Keratinocyte (primary cell): Measurements from ENCODE around the gene SFN. TPM values are rescaled to one million over a fixed set of nuclear protein-coding genes. Genes with fewer than 3 reads are reported as not detected.
A peak's percentile ranks its signal among the peaks of the same experiment; 100 is the strongest.

ENCODE experiments used
- DNase-seq: peaks from one replicate; pipeline ENCODE4 v3.0.0-alpha.2; 2011; ENCODE audit warnings: low read depth, missing footprints, low spot score
- FAIRE-seq: peaks from 2 replicates; lab custom pipeline; 2011; peaks lifted over from hg19 to GRCh38; lab: Jason Lieb, UNC
- H2AFZ ChIP-seq: 2 replicates; pipeline ENCODE4 v1.6.0; 2012; ENCODE audit warnings: low read length, control low read depth, inconsistent platforms; ENCODE audit not compliant: control insufficient read depth
- H3K27ac ChIP-seq: 2 replicates; pipeline ENCODE4 v1.5.1; 2011; ENCODE audit warnings: low read length; ENCODE audit not compliant: control insufficient read depth, insufficient read depth
- H3K27me3 ChIP-seq: 3 replicates; pipeline ENCODE4 v1.6.0; 2011; ENCODE audit warnings: low read length; ENCODE audit not compliant: control insufficient read depth, insufficient read depth; ENCODE audit errors: extremely low read depth
- H3K36me3 ChIP-seq, 2 experiments: 2 replicates in 1 of 2; 3 replicates in 1 of 2; pipeline ENCODE4 v1.5.1; 2011; ENCODE audit warnings: low read length in 2 of 2, mild to moderate bottlenecking in 1 of 2; ENCODE audit not compliant: control insufficient read depth in 2 of 2, insufficient read depth in 2 of 2; ENCODE audit errors: extremely low read depth in 1 of 2
- H3K4me1 ChIP-seq: 3 replicates; pipeline ENCODE4 v1.5.1; 2011; ENCODE audit warnings: low read length; ENCODE audit not compliant: control insufficient read depth, insufficient read depth; ENCODE audit errors: extremely low read depth
- H3K4me2 ChIP-seq: 3 replicates; pipeline ENCODE4 v1.6.0; 2011; ENCODE audit warnings: low read depth, low read length; ENCODE audit not compliant: control insufficient read depth, insufficient read depth; ENCODE audit errors: extremely low read depth
- H3K4me3 ChIP-seq, 3 experiments: fragments of 200-600 bp in 1 of 3; sonication (generic) in 1 of 3; 2 replicates in 2 of 3; 3 replicates in 1 of 3; pipeline ENCODE4 v1.5.1; 2011 to 2016; ENCODE audit warnings: low read length in 3 of 3, mild to moderate bottlenecking in 3 of 3, control low read depth in 2 of 3, inconsistent platforms in 1 of 3, low read depth in 1 of 3, mixed read lengths in 1 of 3, mixed run types in 1 of 3, moderate library complexity in 1 of 3; ENCODE audit not compliant: control insufficient read depth in 2 of 3, insufficient read depth in 2 of 3; ENCODE audit errors: extremely low read depth in 1 of 3
- H3K79me2 ChIP-seq: 2 replicates; pipeline ENCODE4 v1.6.0; 2012; ENCODE audit warnings: low read length; ENCODE audit not compliant: control insufficient read depth, insufficient read depth
- H3K9ac ChIP-seq: 3 replicates; pipeline ENCODE4 v1.6.0; 2011; ENCODE audit warnings: low read length; ENCODE audit not compliant: control insufficient read depth, insufficient read depth; ENCODE audit errors: extremely low read depth
- H3K9me1 ChIP-seq: 3 replicates; pipeline ENCODE4 v1.6.0; 2011; ENCODE audit warnings: low read length; ENCODE audit not compliant: control insufficient read depth, insufficient read depth; ENCODE audit errors: extremely low read depth
- H3K9me3 ChIP-seq: 2 replicates; pipeline ENCODE4 v1.5.1; 2012; ENCODE audit warnings: low read depth, low read length; ENCODE audit not compliant: control insufficient read depth
- H4K20me1 ChIP-seq: 3 replicates; pipeline ENCODE4 v1.6.0; 2011; ENCODE audit warnings: low read length; ENCODE audit not compliant: control insufficient read depth, insufficient read depth; ENCODE audit errors: extremely low read depth
- EZH2 ChIP-seq: IDR thresholded peaks from one replicate; pipeline ENCODE4 v1.6.1; 2012; ENCODE audit warnings: inconsistent platforms, mild to moderate bottlenecking, low read length, moderate library complexity
- dilution Hi-C: fragments of 300-500 bp; cut with MboI; formaldehyde crosslinking; loops from one replicate; pipeline ENCODE4 v1.7.0; 2020; ENCODE audit warnings: low sequenced_read_pairs; ENCODE audit not compliant: extremely low pct_ligation_motif_present
- polyA plus RNA-seq, 5 experiments: library from polyadenylated mRNA; depleted of rRNA in 3 of 5; stranded (reverse) in 3 of 5; stranded (forward) in 1 of 5; unstranded in 1 of 5; fragments of >200 nt; gene quantifications; 1 replicate in 1 of 5; 2 replicates in 3 of 5; 3 replicates in 1 of 5; pipeline versions ENCODE4 v1.2.1 to v1.2.3, GENCODE V29; 2011 to 2012; ENCODE audit warnings: missing spikeins in 2 of 5, low read depth in 1 of 5, low replicate concordance in 1 of 5
- TF ChIP-seq, protein P1 (sequence below), 3 experiments: IDR thresholded peaks in 1 of 3; conservative IDR thresholded peaks in 1 of 3; optimal IDR thresholded peaks in 1 of 3; 2 replicates in 2 of 3; 3 replicates in 1 of 3; pipeline versions ENCODE3 to v1.5.1; 2011; ENCODE audit warnings: low read length in 3 of 3, mild to moderate bottlenecking in 3 of 3, moderate library complexity in 2 of 3, control low read depth in 1 of 3, inconsistent platforms in 1 of 3; ENCODE audit not compliant: insufficient read depth in 2 of 3; ENCODE audit errors: extremely low read depth in 1 of 3

The SFN gene
- polyA plus RNA-seq, 1 donor (not counting 4 experiments of a cell fraction or from before 2014, with no cell fraction given), result 1,394 TPM

DNA sequence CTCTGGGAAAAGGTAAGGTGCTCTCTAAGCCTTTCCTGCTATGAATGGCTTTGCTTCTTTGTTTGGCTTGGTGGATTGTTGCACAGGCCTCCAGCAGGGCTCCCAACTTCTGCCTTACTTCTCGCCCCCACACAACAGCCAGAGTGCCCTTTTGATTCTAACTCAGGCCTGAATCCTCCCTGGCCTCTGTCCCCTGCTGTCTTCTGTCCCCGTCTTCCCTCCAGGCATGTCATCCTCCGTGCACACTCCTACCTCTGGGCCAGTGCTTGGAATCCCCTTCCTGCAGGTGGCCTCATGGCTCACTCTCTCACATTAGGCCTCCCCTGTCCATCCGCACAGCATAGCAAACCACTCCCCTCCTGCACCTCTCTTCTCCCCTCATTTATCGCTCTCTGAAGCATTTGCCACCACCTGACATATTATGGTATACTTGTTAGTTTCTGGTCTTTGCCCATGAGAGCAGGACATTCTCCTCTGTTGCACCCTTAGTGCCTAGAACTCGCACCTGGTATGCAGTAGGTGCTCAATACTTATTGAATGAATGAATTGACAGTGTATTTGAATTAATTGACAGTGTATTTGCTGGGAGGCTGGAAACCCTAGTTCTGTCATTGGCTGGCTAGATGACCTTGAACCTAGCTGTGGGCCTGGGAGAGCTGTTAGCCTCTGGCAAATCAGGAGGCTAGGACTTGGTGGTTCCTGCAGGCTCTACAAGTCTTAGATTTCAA, 33.6 kb upstream of the SFN start:
- FAIRE-seq, result peak; percentile 29
- Histone ChIP-seq H3K4me2 (no peak overlapping the region), H3K79me2 (peaks cover 43% of the 10 kb centered on the region), H3K9me3 (no peaks in the 10 kb centered on the region), H4K20me1 (no peaks in the 10 kb centered on the region), H3K36me3 (peaks cover 12 to 32% of the 10 kb centered on the region in 2 experiments), H3K27ac (no peak overlapping the region), H3K4me3 (no peak overlapping the region), H2AFZ (no peak overlapping the region), H3K9ac (no peak overlapping the region), H3K27me3 (no peaks in the 10 kb centered on the region), H3K9me1 (peaks cover 4% of the 10 kb centered on the region), H3K4me1 (peaks cover 30% of the 10 kb centered on the region)
- dilution Hi-C loops, result no loop called here
- DNase-seq, result no peak
- TF ChIP-seq EZH2, result no peak
- TF ChIP-seq, protein P1, sequence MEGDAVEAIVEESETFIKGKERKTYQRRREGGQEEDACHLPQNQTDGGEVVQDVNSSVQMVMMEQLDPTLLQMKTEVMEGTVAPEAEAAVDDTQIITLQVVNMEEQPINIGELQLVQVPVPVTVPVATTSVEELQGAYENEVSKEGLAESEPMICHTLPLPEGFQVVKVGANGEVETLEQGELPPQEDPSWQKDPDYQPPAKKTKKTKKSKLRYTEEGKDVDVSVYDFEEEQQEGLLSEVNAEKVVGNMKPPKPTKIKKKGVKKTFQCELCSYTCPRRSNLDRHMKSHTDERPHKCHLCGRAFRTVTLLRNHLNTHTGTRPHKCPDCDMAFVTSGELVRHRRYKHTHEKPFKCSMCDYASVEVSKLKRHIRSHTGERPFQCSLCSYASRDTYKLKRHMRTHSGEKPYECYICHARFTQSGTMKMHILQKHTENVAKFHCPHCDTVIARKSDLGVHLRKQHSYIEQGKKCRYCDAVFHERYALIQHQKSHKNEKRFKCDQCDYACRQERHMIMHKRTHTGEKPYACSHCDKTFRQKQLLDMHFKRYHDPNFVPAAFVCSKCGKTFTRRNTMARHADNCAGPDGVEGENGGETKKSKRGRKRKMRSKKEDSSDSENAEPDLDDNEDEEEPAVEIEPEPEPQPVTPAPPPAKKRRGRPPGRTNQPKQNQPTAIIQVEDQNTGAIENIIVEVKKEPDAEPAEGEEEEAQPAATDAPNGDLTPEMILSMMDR (optimal IDR thresholded peaks at IDR 0.05 in 1 of 3, IDR thresholded peaks at IDR 0.05 in 1 of 3, conservative IDR thresholded peaks at IDR 0.05 in 1 of 3; ENCODE audit: extremely low read depth in 1 of 3, insufficient read depth in 2 of 3, low read length in 3 of 3), result no peak

DNA sequence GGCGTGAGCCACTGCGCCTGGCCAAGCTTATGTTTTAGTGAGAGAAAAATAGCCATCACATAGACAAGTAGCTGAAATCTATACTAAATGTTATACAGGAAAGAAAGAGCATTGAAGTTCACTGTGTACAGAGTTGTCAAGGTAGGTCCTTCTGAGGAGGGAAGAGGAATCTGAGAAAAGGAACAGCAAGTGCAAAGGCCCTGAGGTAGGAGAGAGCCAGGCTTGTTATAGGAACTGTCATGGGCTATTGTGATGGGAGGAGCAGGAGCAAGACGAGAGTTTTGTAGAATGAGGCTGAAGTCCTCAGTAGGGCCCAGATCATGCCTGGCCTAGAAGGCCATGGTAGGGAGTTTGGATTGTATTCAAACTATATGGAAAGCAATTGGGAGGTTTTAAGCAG, 31.9 kb upstream of the SFN start:
- no peaks in the 10 kb centered on the region for H3K9me3 ChIP-seq
- peaks cover 43% of the 10 kb centered on the region for H3K79me2 ChIP-seq
- H3K9me1 ChIP-seq, result peaks cover 4% of the 10 kb centered on the region
- TF ChIP-seq EZH2, result no peak
- TF ChIP-seq, protein P1 (optimal IDR thresholded peaks at IDR 0.05 in 1 of 3, IDR thresholded peaks at IDR 0.05 in 1 of 3, conservative IDR thresholded peaks at IDR 0.05 in 1 of 3; ENCODE audit: extremely low read depth in 1 of 3, insufficient read depth in 2 of 3, low read length in 3 of 3), result no peak
- H3K4me1 ChIP-seq, result peaks cover 14% of the 10 kb centered on the region
- H3K27ac ChIP-seq, result no peak overlapping the region
- H3K4me2 ChIP-seq, result no peak overlapping the region
- DNase-seq (no peak), FAIRE-seq (no peak)
- peaks cover 22 to 41% of the 10 kb centered on the region in 2 experiments for H3K36me3 ChIP-seq
- no peak overlapping the region for H3K4me3 ChIP-seq
- H2AFZ ChIP-seq, result no peak overlapping the region
- no peaks in the 10 kb centered on the region for H4K20me1 ChIP-seq
- dilution Hi-C loops, result no loop called here
- no peak overlapping the region for H3K9ac ChIP-seq
- no peaks in the 10 kb centered on the region for H3K27me3 ChIP-seq
